Muscle of arm (tissue), 12 donors: ENCODE data around the gene DENND1A. TPM values are rescaled to one million over a fixed set of nuclear protein-coding genes. Genes with fewer than 3 reads are reported as not detected.
"Not testable (repeated sequence)": the region's sequence is repeated elsewhere in the genome, so short reads cannot be mapped to it uniquely, and the experiment has no call there.

ENCODE experiments used
- DNase-seq: peaks from one replicate; pipeline ENCODE4 v3.0.0-alpha.2; 2013
- polyA plus RNA-seq, 12 donors: library from polyadenylated mRNA; unstranded; fragments of 120-200 nt; gene quantifications; one replicate each; pipeline ENCODE4 v1.2.1, GENCODE V29; 2013; ENCODE audit not compliant: insufficient read length in 12 of 12

Gene DENND1A
- polyA plus RNA-seq, 12 donors: 12.7 to 19.4 (median 13.7) TPM; not detected in 1

DNA sequence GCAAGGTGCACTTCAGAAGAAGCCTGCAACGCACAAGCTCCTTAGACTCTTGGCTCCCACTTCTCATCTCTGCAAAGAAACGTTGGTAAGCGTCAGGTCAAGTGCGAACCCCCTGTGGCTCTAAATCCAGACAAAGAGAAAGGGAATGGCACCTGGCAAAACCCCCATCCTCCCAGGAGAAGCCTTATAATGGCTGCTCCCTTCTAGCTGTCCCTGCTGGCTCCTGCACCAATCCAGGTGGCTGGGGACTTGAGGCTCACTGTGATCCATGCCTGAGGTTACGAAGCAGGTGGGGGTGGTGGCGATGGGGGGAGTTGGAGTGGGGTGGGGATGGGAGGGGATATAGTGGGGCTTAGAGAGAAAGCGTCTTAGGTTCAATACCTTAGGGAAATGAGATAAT is 272.8 kb downstream of the DENND1A start:
- DNase-seq: no peak

DNA sequence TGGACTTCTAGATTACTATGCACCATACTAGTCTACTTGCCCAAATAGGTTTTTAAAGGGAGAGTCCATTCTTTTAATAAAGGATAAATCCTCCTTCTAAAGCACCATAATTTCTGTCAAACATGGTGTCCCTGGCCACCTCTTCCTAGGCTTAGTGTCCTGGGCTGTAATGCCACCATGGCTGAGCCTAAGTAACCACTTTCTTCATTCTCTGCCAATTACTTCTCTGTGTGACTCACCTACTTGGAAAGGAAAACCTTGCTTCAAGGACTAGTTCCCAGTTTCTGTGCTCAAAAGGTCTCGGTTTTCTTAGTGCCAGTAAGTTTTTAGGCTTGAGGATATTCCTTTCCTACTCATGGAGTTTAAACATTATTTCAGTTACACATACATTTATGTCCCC is 273.4 kb downstream of the DENND1A start:
- no peak for DNase-seq

DNA sequence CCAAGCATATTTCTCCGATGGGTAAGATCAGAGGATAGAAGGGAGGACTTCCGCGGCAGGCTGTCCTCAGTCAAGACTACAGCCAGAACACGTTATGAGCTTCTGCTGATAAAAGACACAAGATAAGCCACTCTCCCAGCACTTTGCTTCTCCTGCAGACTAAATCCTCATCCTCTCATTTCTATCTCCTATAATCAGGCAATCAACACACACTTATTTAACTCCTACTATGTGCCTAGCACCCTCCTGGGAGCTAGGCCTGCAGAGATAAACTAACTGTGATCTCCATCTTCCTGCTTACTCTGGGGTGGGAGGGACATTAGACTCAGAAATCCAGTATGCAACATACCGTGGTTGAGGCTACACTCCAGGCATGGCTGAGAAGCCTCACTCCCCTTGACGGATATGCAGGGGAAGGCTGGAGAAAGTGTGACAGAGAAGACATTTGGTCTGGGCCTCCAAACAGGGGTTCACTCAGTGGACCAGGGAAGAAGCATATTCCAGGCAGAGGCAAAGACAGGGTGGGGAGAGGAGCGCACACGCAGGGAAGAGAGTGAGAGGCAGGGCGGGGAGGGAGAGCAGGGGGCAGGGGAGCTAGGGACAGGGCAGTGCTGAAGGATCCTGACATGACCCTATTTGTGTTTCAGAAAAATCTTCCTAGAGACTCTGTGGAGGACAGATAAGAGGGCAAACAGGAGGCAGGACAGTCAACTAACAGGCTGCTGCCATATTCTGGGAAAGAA is 274.1 kb downstream of the DENND1A start:
- no peak for DNase-seq

DNA sequence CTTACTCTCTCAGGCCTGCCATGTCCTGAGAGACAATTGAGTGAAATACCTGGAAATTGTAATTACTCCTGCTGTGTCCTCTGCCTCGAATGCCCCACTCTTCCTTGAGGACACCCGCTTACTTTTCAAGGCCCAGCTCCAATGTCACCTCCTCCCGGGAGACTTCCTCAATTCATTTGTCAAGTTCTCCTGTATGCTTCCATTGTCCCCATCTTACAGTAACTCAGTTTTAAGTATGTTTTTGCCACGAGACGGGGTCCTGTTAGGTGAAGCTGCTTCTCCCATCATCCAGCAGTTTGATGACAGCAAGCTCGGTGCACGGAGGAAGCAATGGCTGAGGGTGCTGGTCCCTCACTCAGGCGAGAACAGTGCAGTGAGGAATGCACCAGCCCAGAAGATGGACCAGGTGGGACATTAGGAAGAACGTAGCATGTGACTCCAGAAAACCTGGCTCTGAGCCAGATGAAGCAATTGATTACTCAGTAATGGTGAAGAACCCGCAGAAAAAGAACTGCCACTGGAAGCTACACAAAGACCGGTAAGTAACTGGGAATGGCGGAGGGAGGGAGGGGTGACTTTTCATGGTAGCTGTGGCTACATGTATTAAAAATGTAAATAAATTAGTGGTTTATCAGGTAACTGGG is 274.8 kb downstream of the DENND1A start:
- DNase-seq: no peak

DNA sequence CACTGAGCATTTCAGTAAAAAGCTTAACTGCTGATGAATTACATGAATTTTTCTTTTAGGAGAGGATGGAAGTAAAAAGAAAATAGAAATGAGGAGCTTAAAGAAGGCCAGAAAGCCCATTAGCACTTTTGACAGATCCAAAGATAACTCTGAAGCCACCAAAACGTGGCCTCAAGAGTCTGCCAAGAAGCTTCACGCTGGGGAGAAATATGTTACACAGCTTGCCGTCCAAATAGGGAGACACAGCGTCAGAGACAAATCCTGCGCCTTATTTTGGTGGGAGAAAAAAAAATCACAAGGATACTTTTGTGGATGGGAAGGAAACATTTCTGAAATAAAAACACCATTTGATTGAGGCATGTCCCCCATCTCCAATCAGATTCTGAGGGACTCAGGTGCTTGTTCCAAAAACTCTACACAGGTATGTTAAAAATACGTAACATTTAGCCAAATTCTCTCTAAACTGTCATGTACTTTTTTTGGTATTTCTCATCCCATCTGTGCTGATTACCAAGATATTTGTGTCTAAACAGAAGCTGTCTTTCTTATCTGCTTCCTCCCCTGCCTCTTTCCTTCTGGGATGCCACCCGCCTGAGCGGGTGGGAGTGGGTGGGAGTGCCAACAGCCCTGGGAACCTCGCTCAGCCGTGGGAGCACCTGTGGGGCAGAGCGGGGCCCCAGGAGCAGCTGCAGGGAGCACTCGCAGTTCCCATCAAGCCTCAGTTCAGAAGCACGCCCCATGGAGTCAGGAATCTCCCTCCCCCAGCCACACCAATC is 275.5 kb downstream of the DENND1A start:
- no peak for DNase-seq

DNA sequence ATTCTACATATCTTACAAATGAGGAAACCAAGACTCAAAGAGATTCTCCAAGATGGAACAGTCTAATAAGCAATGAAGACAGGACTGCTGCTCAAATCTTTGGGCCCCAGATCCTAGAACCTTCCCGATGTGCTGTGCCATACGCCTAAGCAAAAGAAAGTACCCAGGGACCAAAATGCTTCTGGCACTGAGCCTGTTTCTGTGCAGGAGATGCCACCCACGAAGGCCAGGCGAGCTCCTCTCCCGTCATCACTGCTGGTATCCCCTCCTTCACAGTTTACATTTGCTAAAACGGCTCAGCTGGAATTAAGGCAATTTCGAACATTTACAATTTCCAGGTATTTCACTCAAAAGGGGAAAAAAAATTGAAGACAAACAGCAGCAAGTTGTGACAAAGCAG is 277.5 kb downstream of the DENND1A start:
- no peak for DNase-seq

DNA sequence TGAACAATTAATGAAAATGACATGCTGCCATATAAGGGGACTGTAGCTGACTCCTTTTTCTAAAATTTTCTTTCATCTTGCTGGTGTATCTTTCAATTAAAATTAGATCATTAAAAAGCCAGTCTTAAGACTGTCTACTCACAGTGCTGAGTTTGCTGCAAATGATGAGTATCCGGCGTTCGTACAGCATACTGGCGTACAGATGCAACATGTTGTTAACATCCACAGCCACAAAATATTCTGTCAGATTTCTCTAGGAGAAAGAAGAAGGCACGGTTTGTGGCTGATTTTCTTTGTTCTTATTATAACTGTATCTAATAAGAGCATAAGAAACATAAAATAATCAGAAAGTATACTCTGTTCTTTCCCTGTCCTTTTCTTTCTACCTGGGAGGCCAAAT is 278.1 kb downstream of the DENND1A start:
- DNase-seq: no peak

DNA sequence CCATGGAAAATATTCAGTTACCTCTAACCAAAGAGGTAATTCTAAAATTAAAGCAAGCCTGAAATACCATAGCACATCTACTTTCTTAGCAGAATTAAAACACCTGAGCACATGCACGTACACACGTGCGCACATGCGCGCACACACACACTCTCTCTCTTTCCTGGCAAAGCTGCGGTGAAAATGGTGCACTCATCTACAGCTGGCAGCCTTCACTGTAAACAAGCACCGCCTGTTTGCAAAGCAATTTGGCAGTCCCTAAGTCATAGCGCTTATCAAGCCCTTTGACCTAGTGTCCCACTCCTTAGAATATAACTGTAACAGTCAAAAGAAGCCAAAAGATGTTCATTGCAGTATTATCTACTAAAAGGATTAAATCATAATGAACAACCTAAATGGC is 278.7 kb downstream of the DENND1A start:
- no peak for DNase-seq

DNA sequence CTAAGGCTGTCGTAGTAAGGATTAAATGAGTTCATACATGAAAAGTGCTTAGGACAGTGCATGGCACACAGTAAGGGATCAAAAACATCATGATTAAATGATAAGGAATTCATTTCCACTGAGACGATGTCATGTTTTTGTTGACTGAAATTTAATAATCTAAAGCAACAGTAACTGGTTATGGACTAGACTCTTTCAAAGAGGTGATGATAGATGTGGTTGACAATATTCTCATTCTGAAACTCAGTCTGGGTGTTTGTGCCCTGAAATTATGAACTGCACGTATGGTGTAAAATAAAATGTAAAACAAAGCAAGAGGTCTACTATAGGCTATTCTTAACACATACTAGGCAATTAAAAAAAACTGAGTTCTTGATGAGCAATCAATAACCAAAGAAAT is 280.0 kb downstream of the DENND1A start:
- DNase-seq: no peak

DNA sequence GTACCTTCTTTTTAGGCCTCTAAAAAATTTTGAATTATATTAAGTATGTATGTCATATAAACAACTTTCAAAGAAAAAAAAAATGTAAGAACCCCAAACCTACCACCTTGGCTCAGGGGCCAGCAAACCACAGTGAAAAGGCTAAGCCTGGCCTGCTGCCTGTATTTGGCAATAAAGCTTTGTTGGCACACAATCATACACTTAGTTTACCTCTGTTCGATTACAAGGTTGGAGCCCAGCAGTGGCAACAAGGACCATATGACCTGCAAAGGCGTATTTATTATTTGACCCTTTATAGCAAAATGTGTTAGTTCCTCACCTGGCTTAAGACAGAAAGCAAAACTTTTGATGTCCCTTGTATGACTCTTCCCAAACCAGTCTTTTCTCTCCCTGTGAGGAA is 282.8 kb downstream of the DENND1A start:
- no peak for DNase-seq

DNA sequence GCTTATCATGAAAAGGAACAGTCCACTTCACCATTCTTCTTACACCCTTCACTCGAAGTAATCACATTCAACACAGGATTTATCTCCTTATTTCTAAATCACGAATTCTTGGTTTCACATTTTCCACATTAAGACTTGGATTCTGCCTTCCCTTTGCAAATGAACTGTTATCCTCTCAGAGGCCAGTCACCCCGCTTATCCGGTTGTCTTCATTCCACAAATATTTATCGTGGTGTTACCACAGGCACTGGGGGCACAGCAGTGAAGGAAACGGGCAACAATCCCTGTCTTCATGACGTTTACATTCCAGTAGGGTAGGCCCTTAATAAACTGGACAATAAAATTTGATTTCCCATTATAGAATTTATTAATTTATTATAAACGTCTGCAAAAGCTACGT is 284.2 kb downstream of the DENND1A start:
- DNase-seq: no peak

DNA sequence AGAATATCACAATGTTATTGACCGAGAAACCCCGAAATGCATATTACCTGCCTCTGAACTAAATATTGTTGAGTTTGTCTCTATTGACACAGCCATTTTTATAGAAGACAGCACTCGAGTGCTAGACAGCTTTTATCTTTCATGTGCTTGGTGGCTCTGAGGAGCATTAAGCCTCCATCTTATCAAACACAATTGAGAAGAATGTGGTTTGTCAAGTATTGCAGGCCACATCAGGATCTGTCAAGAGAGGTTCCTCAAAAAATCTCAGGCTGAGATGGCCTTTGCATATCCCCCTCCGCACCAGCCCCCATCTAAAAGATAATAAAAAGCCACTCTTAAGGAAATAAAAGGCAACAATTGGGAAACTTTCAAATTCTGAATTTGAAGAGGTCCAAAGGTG is 284.8 kb downstream of the DENND1A start:
- DNase-seq: no peak

DNA sequence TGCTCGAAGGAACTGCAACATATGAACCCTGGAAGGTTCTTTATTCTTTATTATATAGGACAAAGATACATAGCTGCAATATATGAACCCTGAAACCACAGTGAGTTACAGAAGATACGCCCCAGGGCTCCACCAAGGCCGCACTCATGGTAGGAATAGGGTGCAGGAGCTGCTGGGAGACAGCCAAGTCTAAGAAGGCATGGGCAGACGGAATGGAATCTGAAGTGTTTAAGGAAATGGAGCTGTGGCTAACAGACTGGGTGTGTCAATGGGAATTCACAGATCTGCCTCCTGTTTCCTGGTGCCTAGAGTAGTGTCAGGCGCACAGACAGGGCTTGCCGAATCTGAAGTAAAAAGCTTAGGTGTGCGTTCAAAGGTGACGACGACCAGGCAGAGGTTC is 286.4 kb downstream of the DENND1A start:
- DNase-seq: no peak

DNA sequence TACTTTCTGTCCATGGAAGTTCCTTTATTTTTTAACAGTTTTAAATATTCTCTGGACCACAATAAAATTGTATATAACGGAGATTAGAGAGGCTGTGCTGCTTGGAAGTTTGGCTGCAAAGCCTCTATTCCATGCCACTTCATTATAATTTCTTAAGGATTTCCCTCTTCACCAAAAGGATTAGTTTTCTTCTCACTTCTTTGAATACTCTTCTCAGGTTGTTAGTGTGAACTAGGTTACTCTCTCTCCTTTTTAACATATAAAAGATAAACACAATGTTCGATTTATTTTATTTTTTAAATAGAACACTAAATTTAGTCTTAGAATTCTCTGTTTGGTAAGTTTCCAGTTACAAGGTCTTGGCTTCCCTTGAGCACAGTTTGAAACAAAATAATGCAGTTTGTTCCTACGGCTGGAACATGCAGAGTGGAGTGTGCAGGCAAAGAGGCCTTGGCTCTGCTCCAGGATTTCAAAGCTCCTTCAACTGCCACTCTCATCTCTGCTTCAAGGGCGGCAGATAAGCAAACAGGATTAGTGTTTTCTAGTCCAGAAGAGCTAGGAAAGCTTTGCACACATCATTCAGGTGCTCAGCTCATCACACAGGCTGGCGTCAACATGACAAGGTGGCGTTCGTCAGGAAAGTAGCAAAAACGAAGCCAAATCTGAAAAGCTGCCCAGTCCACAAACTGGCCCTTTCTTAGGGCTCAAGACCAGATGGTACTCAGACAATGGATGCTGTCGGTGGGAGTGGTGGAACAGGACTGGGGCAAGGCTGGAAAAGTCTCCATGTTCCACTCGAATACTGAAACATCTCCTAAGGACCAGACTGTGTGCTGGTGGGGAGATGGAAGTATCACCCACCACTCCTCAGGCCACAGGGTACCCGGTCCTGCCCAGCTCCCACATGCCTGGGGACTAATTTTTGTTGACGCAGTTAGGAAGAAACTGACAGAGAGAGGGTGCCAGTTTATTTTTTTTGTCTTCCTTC is 287.3 kb downstream of the DENND1A start:
- DNase-seq: peak; percentile 33

DNA sequence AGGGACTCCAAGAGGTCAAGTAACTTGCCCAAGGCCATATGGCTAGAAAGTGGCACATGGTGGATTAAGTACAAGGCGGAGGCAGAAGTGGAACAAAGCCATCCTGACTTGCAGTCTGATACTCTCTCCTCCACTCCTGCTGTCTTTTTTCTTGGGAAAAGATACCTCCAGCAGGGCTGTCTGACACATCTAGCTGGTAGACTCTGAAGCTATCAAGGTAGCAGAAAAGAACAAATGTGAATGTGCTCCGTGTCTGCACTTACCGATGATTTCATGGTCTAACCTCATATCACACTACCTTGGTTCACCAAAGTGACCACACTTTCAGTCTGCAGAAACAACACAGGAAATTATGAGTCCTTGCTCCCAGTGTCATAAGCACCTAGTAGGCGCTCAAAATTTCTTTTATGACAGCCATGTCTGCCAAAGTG is 289.1 kb downstream of the DENND1A start:
- no peak for DNase-seq

DNA sequence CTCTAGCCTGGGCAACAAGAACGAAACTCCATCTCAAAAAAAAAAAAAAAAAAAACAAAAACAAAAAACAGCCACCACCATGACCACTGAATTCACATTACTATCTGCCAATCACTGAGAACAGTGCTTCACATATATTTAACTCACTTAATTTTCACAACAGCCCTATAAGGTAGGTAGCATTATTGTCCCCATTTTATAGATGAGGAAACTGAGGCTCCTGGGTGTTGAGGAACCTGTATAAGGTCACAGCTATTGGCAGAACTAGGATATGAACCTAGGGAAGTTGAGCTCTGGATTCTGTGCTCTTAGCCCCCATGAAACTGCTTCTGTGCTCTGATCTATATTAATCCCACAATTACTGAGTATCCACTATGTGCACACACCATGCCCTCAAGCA is 290.2 kb downstream of the DENND1A start:
- DNase-seq: no peak

DNA sequence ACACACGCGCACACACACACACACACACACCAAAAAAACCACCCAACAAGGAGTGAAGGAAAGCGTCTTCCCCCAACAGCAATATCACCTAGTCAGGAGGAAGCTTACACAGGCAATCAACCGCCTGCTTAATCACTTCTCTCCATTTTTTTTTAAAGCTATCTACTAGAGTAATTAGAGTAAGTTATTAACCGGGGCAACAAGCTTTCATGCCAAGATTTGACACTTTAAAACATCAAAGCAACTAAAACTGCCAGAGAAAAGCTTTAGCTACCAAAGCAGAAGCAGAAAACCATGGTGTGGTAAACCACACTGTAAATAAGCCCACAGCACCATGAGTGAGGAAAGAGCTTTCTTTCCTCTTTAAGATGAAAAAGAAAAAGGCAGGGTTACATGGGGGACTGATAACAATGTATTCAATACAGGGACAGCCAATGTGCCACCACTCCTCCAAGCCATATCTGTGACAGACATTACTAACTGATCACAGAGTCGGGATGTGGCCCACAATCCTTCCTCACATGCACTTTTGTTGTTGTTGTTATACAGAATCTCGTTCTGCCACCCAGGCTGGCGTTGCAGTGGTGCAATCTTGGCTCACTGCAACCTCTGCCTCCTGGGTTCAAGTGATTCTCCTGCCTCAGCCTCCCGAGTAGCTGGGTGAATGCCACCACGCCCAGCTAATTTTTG is 291.8 kb downstream of the DENND1A start:
- DNase-seq: no peak

DNA sequence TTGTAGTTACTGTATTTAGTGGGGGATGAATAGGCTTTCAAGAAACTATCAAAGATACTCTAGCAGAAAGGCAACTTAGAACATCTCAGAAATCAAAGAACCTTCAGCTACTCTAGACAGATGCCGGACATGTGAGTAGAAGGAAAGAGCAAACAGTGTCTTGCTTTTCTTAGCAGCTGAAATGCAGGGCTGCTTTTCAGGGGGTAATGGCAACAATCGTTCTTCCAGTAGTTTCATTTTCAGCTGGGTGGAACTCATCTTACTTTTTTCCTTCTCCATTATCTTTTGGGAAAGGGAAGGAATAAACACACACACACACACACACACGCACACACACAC is 292.4 kb downstream of the DENND1A start:
- no peak for DNase-seq

DNA sequence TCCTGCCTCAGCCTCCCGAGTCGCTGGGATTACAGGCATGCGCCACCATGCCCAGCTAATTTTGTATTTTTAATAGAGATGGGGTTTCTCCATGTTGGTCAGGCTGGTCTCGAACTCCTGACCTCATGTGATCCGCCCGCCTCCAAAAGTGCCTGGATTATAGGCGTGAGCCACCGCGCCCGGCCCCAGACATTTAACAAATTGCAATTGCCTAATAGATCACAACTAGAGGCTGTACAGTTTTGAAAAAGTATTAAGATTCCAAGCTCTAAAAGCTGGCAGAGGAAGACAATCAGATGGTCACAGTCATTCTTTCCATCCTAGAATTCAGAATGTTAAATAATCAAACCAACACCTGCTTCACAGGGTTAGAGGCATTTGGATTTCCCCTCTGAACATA is 293.1 kb downstream of the DENND1A start:
- not testable (repeated sequence) for DNase-seq

DNA sequence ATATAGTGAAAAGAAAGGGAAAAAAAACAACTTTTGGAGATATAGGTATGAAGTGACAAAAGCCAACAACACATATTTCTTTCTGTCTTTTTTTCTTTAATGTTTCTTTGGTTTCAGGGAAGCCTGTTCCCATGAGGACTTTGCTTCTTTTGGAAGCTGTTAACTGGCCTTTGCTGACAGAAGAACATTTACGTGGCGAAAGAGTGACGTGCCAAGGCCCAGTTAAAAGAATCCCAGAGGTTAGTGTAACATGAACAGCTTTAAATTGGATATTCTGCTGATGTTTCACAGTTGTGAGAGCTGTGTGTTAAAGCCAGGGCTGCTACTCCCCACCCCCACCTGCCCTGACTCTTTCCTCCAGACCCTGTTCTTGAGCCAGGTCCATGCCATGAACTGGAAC is 298.1 kb downstream of the DENND1A start:
- peak; percentile 62 for DNase-seq

DNA sequence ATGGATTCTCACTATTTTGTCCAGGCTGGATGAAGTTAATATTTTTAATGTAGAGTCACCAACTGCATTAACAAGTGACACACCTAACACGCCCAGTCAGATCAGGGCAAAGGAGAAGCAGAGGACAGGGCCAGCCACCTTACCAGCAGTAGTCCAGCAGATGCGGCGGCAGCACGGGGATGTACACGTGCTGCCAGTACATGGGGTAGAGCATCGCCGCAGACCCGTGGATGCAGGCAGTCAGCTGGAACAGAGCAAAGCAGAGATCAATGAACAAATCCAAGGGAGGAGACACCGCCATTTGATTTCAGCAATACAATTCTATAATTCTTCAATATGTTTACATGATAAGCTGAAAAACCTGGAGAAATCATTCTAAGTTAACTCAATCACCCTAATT is 299.7 kb downstream of the DENND1A start:
- no peak for DNase-seq
